ENCODE results near the gene MZF1. TPM values are rescaled to one million over a fixed set of nuclear protein-coding genes. Genes with fewer than 3 reads are reported as not detected.

Gene MZF1
- total and polyA plus RNA-seq, 2 donors (not counting 3 experiments of a cell fraction or from before 2014, with no cell fraction given): 26.4 to 30.8 TPM

DNA sequence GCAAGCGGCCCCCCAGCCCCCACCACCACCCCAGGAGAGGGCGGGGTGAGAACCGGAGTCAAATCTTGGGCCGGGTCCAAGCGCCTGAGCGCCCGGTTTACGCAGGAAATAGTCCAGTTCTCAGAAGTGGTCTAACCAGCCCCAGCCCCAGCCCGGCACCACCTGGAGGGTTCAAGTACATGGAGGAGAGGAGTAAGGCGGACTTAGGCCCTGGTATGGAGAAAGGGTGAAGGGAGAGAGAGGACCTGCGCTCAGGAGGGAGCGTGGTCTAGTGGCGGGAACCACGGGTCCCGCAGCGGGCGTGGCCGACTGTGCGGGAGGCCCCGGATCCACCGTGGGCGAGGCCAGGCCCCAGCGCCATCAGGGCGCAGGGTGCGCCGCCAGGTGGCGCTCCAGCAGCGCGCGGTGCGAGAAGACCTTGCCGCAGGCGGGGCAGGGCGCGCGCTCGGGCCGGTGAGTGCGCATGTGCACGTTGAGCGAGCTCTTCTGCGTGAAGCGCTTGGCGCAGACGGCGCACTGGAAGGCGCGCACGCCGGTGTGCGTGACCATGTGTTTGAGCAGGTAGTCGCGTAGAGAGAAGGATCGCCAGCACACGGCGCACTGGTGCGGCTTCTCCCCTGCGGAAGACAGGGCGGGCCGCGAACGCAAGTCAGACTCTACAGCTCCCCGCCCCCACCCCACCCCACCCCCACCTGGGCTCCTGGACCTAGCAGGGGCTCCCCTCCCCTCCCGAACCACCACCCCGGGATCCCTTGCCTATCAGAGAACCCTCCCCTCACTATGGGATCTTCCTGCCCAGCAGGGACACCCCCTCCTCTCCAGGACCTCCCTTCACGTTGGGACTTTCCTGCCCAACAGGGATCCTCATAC is 59.2 kb downstream of the MZF1 start:
- H3K27ac ChIP-seq (ENCODE audit: insufficient read depth, low read depth, low read length): no peak overlapping the region
- CTCF ChIA-PET: interaction anchor here (0.7 to 2.7 kb wide), 28 partner anchors 9 to 285 kb away, joined by 3 to 42 read pairs (median 5); partner anchors contain the start of genes CHMP2A, TRIM28, UBE2M and ZNF497
- H3K79me2 ChIP-seq (ENCODE audit: control insufficient read depth, insufficient read depth, low read length): peaks cover 34% of the 10 kb centered on the region
- H3K4me3 ChIP-seq (replicated peaks in 1 of 3; ENCODE audit: insufficient read depth in 1 of 3, low read depth in 1 of 3, low read length in 3 of 3): peak overlapping the region in 2 of 3 experiments; percentile 8 to 27
- dilution Hi-C loops (cut with MboI; ENCODE audit: extremely low pct_ligation_motif_present, low sequenced_read_pairs): no loop called here
- peaks cover 0 to 11% of the 10 kb centered on the region in 2 experiments for H3K36me3 ChIP-seq (ENCODE audit: control insufficient read depth in 2 of 2, extremely low read depth in 1 of 2, insufficient read depth in 2 of 2, low read length in 2 of 2)
- H2AFZ ChIP-seq (ENCODE audit: low read depth, low read length): peak overlapping the region; percentile 40
- intact Hi-C loops (cut with micrococcal nuclease): loop anchor here (1.0 kb wide), 1 partner anchor 67 kb away; no protein-coding TSS in a partner anchor
- peak overlapping the region; percentile 48 for H3K4me2 ChIP-seq (ENCODE audit: insufficient read depth, low read length)
- H4K20me1 ChIP-seq (replicated peaks; ENCODE audit: control insufficient read depth, extremely low read depth, insufficient read depth, low read length): no peaks in the 10 kb centered on the region
- TF ChIP-seq POLR2AphosphoS5 (IDR thresholded peaks at IDR 0.05; ENCODE audit: insufficient read depth, low read depth, low read length) (peak; percentile 88), POLR2A (IDR thresholded peaks at IDR 0.05; ENCODE audit: low read depth, low read length) (peak; percentile 92), MYC (IDR thresholded peaks at IDR 0.05; ENCODE audit: low read depth, low read length) (no peak), GATA2 (IDR thresholded peaks at IDR 0.05; ENCODE audit: insufficient read depth, insufficient read length, low read depth, low read length) (no peak), EZH2 (IDR thresholded peaks at IDR 0.05; ENCODE audit: borderline replicate concordance, low read depth, low read length, severe bottlenecking) (no peak)
- TF ChIP-seq, protein P1, sequence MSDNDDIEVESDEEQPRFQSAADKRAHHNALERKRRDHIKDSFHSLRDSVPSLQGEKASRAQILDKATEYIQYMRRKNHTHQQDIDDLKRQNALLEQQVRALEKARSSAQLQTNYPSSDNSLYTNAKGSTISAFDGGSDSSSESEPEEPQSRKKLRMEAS (IDR thresholded peaks at IDR 0.05; ENCODE audit: insufficient read depth, insufficient read length): peak; percentile 78
- TF ChIP-seq, protein P2, sequence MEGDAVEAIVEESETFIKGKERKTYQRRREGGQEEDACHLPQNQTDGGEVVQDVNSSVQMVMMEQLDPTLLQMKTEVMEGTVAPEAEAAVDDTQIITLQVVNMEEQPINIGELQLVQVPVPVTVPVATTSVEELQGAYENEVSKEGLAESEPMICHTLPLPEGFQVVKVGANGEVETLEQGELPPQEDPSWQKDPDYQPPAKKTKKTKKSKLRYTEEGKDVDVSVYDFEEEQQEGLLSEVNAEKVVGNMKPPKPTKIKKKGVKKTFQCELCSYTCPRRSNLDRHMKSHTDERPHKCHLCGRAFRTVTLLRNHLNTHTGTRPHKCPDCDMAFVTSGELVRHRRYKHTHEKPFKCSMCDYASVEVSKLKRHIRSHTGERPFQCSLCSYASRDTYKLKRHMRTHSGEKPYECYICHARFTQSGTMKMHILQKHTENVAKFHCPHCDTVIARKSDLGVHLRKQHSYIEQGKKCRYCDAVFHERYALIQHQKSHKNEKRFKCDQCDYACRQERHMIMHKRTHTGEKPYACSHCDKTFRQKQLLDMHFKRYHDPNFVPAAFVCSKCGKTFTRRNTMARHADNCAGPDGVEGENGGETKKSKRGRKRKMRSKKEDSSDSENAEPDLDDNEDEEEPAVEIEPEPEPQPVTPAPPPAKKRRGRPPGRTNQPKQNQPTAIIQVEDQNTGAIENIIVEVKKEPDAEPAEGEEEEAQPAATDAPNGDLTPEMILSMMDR (IDR thresholded peaks at IDR 0.05; ENCODE audit: extremely low read depth in 1 of 2, insufficient read depth in 1 of 2, low read depth in 1 of 2, low read length in 2 of 2): peak; percentile 89 to 96
- no peaks in the 10 kb centered on the region for H3K27me3 ChIP-seq (ENCODE audit: control insufficient read depth in 2 of 2, insufficient read depth in 2 of 2, low read length in 2 of 2)
- FAIRE-seq (peak; percentile 91), DNase-seq (ENCODE audit: low read depth, low spot score) (peak; percentile 89)
- POLR2A ChIA-PET: interaction anchor here (0.8 to 1.6 kb wide), 3 partner anchors 30 to 62 kb away, joined by 4 to 6 read pairs (median 4); partner anchors contain the start of genes CHMP2A and TRIM28
- H3K9me3 ChIP-seq (replicated peaks; ENCODE audit: control insufficient read depth, insufficient read depth, low read length): no peaks in the 10 kb centered on the region
- peaks cover 12% of the 10 kb centered on the region for H3K4me1 ChIP-seq (ENCODE audit: control insufficient read depth, extremely low read depth, insufficient read depth, low read length)
- BruUV-seq (replicated peaks): TSS peak; percentile 5
- H3K9me1 ChIP-seq (replicated peaks; ENCODE audit: control insufficient read depth, extremely low read depth, insufficient read depth, low read length): no peaks in the 10 kb centered on the region
- H3K9ac ChIP-seq (replicated peaks; ENCODE audit: extremely low read depth, insufficient read depth, low read length): no peak overlapping the region
